CD4-positive, alpha-beta T cell treated with Interleukin-4 for 4 hours (primary cell): Measurements from ENCODE around the gene B3GNT7.
"Not testable (repeated sequence)": the region's sequence is repeated elsewhere in the genome, so short reads cannot be mapped to it uniquely, and the experiment has no call there.

ENCODE experiments used
- DNase-seq: peaks from one replicate; pipeline ENCODE4 v3.0.0-alpha.2; 2020

Gene B3GNT7

DNA sequence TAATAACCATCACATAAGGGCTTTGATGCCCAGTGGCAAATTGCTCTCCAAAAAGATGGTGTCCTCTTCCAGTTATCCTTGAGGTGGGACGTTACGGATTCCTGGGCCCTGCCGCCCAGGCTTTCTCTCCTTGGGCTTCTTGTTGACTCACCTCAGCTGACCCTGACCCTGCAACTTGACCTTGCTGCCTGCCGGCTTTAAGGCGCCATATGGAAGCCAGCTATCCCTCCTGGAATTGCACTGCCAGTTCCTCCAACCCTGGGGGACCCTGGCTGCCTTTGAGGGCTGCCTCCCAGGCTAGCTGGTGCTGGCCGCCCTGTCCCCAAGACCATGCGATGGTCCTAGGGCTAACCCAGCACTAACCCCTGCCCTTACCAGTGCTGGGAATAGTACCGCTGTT, 28.3 kb upstream of the B3GNT7 start:
- no peak for DNase-seq

DNA sequence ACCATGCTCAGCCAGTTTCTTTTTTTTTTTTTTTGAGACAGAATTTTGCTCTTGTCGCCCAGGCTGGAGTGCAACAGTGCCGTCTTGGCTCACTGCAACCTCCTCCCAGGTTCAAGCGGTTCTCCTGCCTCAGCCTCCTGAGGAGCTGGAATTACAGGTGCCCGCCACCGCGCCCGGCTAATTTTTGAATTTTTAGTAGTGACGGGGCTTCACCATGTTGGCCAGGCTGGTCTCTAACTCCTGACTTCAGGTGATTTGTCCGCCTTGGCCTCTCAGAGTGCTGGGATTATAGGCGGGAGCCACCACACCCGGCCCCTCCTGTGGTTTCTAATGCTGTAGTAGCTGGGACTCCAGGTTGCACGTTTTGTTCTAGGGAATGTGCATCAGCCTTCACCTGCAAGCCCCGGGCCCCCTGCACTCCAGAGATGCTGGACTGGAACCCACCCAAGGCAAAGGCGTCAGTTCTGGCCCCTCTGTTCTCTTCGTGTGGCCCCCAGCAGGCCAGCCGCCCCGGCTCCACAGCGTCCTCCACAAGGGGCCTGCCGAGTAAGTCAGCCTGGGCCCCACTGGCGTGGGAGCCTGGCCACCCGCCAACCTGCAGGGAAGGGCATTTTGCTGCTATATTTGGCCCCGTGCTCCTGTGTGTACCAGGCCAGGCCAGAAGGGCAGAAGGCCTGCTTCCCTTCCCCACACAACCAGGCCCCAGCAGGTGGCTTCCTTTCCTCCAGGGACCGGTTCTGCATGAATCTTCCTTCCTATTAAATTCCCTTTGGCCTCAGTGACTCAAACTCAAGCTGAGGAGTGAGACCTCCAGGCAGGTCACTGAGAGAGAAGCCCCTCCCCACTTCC, 25.7 kb upstream of the B3GNT7 start:
- DNase-seq: no peak

GRCh38 chr2:231370429-231370748, 25.1 kb upstream of the B3GNT7 start:
- no peak for DNase-seq

- DNase-seq: no peak
Observed at GRCh38 chr2:231370749-231371429, 24.6 kb upstream of the B3GNT7 start.

- DNase-seq: no peak
Observed at GRCh38 chr2:231371430-231372054, 24.0 kb upstream of the B3GNT7 start.

GRCh38 chr2:231372326-231372725, 23.2 kb upstream of the B3GNT7 start:
- DNase-seq: no peak

- no peak for DNase-seq
Observed at GRCh38 chr2:231373184-231373583, 22.3 kb upstream of the B3GNT7 start.

DNA sequence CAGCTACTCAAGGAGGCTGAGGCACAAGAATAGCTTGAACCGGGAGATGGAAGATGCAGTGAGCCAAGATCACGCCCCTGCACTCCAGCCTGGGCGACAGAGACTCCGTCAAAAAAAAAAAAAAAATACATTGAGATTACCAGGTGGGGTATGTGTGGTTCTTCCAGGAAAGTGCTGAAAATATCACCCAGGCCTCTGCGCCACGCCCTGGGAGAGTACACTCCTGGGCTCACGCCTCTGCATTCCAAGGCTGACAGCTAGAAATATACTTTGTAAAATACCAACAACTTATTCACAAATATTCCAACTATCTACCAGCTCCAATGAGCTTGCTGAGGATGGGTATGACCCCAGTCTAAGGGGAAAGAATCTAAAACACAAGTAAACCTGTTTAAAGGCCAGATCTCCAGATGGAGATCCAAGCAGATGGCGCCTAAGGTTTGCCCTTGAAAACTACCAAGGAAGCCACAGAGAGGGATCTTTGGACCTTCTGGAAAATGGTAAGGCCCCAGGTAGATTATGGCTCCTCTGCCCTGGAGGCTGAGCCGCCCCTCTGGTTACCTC, 21.6 kb upstream of the B3GNT7 start:
- no peak for DNase-seq

DNA sequence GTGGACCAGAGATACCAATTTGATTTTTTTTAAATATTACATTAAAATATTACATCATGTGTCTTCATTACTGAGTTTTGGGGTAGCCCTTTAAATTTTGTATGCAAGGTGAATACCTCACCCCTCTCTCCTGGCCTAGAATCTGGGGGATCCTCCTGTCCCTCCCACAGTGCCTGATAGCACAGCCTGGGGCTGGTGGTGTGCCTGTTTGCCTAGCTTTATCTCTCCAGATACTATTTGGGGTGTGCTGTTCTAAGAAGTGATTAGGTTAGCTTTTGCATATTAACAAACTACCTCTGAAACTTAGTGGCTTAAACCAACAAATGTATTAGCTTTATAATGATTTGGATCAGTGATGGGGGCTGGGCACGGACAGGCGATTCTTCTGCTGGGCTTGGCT, 20.7 kb upstream of the B3GNT7 start:
- no peak for DNase-seq

GRCh38 chr2:231375994-231376615, 19.4 kb upstream of the B3GNT7 start:
- DNase-seq: not testable (repeated sequence)

DNA sequence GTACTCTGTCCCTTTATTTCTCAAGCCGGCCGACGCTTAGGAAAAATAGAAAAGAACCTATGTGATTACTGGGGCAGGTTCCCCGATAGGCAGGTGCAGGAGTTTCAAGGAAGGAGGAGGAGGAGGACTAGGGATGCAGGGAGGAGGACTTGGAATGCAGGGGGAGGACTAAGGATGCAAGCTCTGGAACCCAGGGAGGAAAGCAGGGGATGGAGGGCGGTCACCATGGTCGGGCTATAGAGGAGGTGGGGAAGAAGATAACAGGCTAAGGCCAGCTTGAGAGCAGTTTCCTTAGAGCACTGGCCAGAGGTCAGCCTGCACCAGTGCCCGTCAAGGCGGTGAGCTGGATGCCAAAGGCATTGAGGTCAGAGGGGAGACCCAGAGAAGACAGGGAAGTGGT, 18.7 kb upstream of the B3GNT7 start:
- DNase-seq: no peak

DNA sequence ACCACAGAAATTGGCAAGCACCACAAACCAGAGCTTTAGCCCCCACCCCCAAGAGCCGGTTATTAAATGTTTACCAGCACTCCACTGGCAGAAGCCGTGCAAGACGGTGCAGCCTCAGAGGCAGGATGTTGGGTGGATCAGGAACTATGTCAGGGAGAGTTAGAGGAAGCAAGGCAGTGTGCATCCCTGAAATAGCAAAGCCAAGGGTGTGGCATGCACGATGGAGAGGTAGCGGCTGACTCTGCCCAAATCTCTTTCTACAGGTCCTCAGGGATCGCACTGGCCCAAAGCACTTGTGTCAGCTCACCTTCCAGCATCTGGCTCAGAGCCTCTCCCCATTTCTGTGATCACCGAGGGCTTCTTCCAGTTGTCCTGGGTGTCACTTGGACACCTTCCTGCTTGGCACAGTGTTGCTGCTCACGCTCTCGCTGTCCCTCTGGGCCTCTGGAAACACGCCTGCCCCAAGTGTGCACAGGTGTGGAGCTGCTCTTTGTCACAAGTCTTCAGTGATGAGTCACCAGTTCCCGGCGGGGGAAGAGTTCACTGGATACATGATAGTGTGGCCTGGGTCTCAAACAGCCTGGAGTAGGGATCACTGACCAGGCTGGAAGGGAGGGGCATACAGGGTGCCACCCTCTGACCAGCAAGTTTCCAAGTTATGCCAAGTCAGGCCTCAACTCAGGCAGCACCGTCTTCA, 17.3 kb upstream of the B3GNT7 start:
- DNase-seq: no peak

GRCh38 chr2:231379266-231380215, 16.0 kb upstream of the B3GNT7 start:
- no peak for DNase-seq

DNA sequence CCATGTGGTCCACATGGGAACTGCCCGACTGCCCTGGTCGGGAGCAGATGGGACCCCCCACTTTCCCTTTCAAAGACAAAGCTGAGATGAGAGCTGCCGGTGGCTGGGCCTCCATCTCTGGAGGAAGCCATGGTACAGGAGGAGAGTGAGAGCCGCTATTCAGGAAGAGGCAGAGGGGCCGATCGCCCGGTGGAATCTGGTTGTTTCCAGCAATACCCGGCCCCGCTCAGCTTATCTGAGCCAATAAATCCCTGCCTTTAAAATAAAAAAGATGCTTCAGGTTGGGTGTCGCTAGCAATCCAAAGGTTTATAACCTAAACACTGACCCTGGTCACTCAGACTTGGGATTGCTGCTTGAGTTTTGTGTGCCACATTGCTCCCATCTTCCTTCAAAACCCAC, 15.2 kb upstream of the B3GNT7 start:
- no peak for DNase-seq

DNA sequence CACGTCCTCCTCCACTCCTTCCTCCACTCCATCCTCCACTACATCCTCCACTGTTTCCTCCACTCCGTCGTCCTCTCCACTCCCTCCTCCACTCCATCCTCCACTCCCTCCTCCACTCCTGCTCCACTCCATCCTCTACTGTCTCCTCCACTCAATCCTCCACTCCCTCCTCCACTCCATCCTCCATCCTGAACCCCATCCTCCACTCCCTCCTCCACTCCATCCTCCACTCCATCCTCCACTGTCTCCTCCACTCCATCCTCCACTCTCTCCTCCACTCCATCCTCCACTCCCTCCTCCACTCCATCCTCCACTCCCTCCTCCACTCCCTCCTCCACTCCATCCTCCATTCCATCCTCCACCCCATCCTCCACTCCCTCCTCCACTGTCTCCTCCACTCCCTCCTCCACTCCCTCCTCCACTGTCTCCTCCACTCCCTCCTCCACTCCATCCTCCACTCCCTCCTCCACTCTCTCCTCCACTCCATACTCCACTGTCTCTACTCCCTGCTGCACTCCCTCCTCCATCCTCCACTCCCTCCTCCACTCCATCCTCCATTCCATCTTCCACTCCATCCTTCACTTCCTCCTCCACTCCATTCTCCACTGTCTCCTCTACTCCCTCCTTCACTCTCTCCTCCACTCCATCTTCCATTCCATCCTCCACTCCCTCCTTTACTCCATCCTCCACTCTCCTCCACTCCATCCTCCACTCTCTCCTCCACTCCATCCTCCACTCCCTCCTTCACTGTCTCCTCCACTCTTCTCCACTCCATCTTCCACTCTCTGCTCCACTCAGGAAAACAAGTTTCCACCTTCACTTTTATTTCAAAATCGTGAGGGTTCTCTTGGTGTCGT, 14.3 kb upstream of the B3GNT7 start:
- no peak for DNase-seq

GRCh38 chr2:231382116-231382515, 13.4 kb upstream of the B3GNT7 start:
- no peak for DNase-seq

- no peak for DNase-seq
Observed at GRCh38 chr2:231383416-231384108, 11.9 kb upstream of the B3GNT7 start.

- DNase-seq: no peak
Observed at GRCh38 chr2:231384109-231384435, 11.4 kb upstream of the B3GNT7 start.

GRCh38 chr2:231384970-231385369, 10.5 kb upstream of the B3GNT7 start:
- no peak for DNase-seq

DNA sequence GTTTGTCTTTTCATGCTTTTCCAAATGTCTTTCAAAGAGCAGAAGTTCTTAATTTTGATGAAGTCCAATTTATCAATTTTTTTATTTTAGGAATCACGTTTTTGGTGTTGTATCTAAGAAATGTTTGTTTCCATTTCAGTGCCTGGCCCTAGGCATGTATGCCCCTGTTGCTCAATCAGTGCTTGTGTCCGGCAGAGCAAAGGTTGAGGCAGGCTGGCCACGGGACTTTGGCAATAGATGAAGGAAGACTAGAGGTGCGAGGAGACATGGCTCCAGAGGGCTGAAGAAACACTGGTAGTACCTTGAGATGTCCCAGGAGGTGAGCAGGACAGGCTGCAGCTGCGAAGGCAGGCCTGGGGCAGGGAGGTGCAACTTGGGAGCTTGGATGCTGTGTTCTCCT, 10.1 kb upstream of the B3GNT7 start:
- DNase-seq: no peak
